IPS DF 6.9 (cell line): ENCODE data around the gene TREML4.

Experiments
- DNase-seq: peaks from one replicate; pipeline ENCODE4 v3.0.0-alpha.2; 2013; ENCODE audit warnings: low read depth, low spot score
- H3K27ac ChIP-seq: one replicate; pipeline ENCODE4 v1.5.1; 2013; ENCODE audit warnings: low read length, control low read depth
- H3K27me3 ChIP-seq: 2 replicates; pipeline ENCODE4 v1.6.1; 2013; ENCODE audit warnings: mild to moderate bottlenecking, low read length; ENCODE audit not compliant: control insufficient read depth, insufficient read depth
- H3K36me3 ChIP-seq: 2 replicates; pipeline ENCODE4 v1.6.1; 2013; ENCODE audit warnings: low read length; ENCODE audit not compliant: control insufficient read depth, insufficient read depth
- H3K4me1 ChIP-seq: 2 replicates; pipeline ENCODE4 v1.6.1; 2013; ENCODE audit warnings: low read length; ENCODE audit not compliant: control insufficient read depth, insufficient read depth
- H3K4me3 ChIP-seq: 2 replicates; pipeline ENCODE4 v1.5.1; 2013; ENCODE audit warnings: mild to moderate bottlenecking, low read length
- H3K9me3 ChIP-seq: 2 replicates; pipeline ENCODE4 v1.6.1; 2013; ENCODE audit warnings: low read length, inconsistent platforms; ENCODE audit not compliant: control insufficient read depth, insufficient read depth
- WGBS: extraction: QIAGEN DNeasy Blood & Tissue Kit; methylation state at CpG from one replicate; pipeline ENCODE4 v1.1.7; 2013; ENCODE audit warnings: mixed read lengths, missing lambda C conversion rate; ENCODE audit not compliant: insufficient read length, insufficient coverage; 5-methylcytosine and 5-hydroxymethylcytosine counted together

The TREML4 gene

GRCh38 chr6:41255110-41255509 lies 27.0 kb downstream of the TREML4 start:
- Histone ChIP-seq H3K36me3 (no peaks in the 10 kb centered on the region), H3K4me3 (no peak overlapping the region), H3K27ac (no peak overlapping the region), H3K9me3 (no peaks in the 10 kb centered on the region; the same call in none of the 2 replicates), H3K4me1 (no peaks in the 10 kb centered on the region), H3K27me3 (no peaks in the 10 kb centered on the region)
- DNase-seq: no peak

GRCh38 chr6:41255638-41256246 lies 27.6 kb downstream of the TREML4 start:
- Histone ChIP-seq H3K36me3 (no peaks in the 10 kb centered on the region), H3K9me3 (no peaks in the 10 kb centered on the region; the same call in none of the 2 replicates), H3K4me3 (no peak overlapping the region), H3K27me3 (no peaks in the 10 kb centered on the region), H3K4me1 (no peaks in the 10 kb centered on the region), H3K27ac (no peak overlapping the region)
- WGBS: no CpG with 5 or more reads among the region's 5 CpGs
- DNase-seq: no peak

GRCh38 chr6:41256383-41256782 lies 28.2 kb downstream of the TREML4 start:
- DNase-seq: no peak
- Histone ChIP-seq H3K27me3 (no peaks in the 10 kb centered on the region), H3K36me3 (no peaks in the 10 kb centered on the region), H3K4me1 (no peaks in the 10 kb centered on the region), H3K9me3 (no peaks in the 10 kb centered on the region; the same call in none of the 2 replicates), H3K27ac (no peak overlapping the region), H3K4me3 (no peak overlapping the region)
- WGBS: no CpG with 5 or more reads among the region's 1 CpG

- H3K4me1 ChIP-seq: no peaks in the 10 kb centered on the region
- no peak overlapping the region for H3K27ac ChIP-seq
- no peaks in the 10 kb centered on the region for H3K36me3 ChIP-seq
- no peaks in the 10 kb centered on the region; the same call in none of the 2 replicates for H3K9me3 ChIP-seq
- no peaks in the 10 kb centered on the region for H3K27me3 ChIP-seq
- no peak for DNase-seq
- no peak overlapping the region for H3K4me3 ChIP-seq
- no CpG with 5 or more reads among the region's 2 CpGs for WGBS
Observed at GRCh38 chr6:41257369-41258195, 29.4 kb downstream of the TREML4 start.

- Histone ChIP-seq H3K4me1 (no peaks in the 10 kb centered on the region), H3K4me3 (no peak overlapping the region), H3K27ac (no peak overlapping the region), H3K9me3 (no peaks in the 10 kb centered on the region; the same call in none of the 2 replicates), H3K27me3 (no peaks in the 10 kb centered on the region), H3K36me3 (no peaks in the 10 kb centered on the region)
- DNase-seq: no peak
- no CpG with 5 or more reads among the region's 1 CpG for WGBS
Observed at GRCh38 chr6:41258196-41258493, 30.0 kb downstream of the TREML4 start.

- DNase-seq: no peak
- Histone ChIP-seq H3K27me3 (no peaks in the 10 kb centered on the region), H3K4me1 (no peaks in the 10 kb centered on the region), H3K9me3 (no peaks in the 10 kb centered on the region; the same call in none of the 2 replicates), H3K36me3 (no peaks in the 10 kb centered on the region), H3K4me3 (no peak overlapping the region), H3K27ac (no peak overlapping the region)
- WGBS: no CpG with 5 or more reads among the region's 2 CpGs
Observed at GRCh38 chr6:41262401-41262800, 34.3 kb downstream of the TREML4 start.

GRCh38 chr6:41263267-41263666 lies 35.1 kb downstream of the TREML4 start:
- Histone ChIP-seq H3K36me3 (no peaks in the 10 kb centered on the region), H3K4me1 (no peaks in the 10 kb centered on the region)

GRCh38 chr6:41266541-41266940 lies 38.4 kb downstream of the TREML4 start:
- DNase-seq: no peak
- H3K4me1 ChIP-seq: no peaks in the 10 kb centered on the region
- H3K9me3 ChIP-seq: no peaks in the 10 kb centered on the region
- no peaks in the 10 kb centered on the region for H3K27me3 ChIP-seq
- no peak overlapping the region for H3K27ac ChIP-seq
- no peak overlapping the region for H3K4me3 ChIP-seq
- H3K36me3 ChIP-seq: no peaks in the 10 kb centered on the region

More at GRCh38 chr6:41263267-41263666, 35.1 kb downstream of the TREML4 start:
- no peak for DNase-seq
- H3K27me3 ChIP-seq: no peaks in the 10 kb centered on the region
- no CpG with 5 or more reads among the region's 1 CpG for WGBS
- H3K27ac ChIP-seq: no peak overlapping the region
- no peak overlapping the region for H3K4me3 ChIP-seq
- no peaks in the 10 kb centered on the region; the same call in none of the 2 replicates for H3K9me3 ChIP-seq

GRCh38 chr6:41268478-41268877 lies 40.3 kb downstream of the TREML4 start:
- H3K4me3 ChIP-seq: no peak overlapping the region
- H3K27ac ChIP-seq: no peak overlapping the region
- no peaks in the 10 kb centered on the region for H3K27me3 ChIP-seq
- no peak for DNase-seq
- H3K4me1 ChIP-seq: no peaks in the 10 kb centered on the region
- H3K36me3 ChIP-seq: no peaks in the 10 kb centered on the region
- no peaks in the 10 kb centered on the region for H3K9me3 ChIP-seq

GRCh38 chr6:41269166-41269565 lies 41.0 kb downstream of the TREML4 start:
- H3K4me3 ChIP-seq: no peak overlapping the region
- H3K27ac ChIP-seq: no peak overlapping the region
- H3K4me1 ChIP-seq: no peaks in the 10 kb centered on the region
- no CpG with 5 or more reads among the region's 2 CpGs for WGBS
- H3K36me3 ChIP-seq: no peaks in the 10 kb centered on the region
- H3K9me3 ChIP-seq: no peaks in the 10 kb centered on the region
- no peaks in the 10 kb centered on the region for H3K27me3 ChIP-seq
- DNase-seq: no peak

- H3K27me3 ChIP-seq: no peaks in the 10 kb centered on the region
- no peaks in the 10 kb centered on the region for H3K4me1 ChIP-seq
- H3K4me3 ChIP-seq: no peak overlapping the region
- no peaks in the 10 kb centered on the region for H3K9me3 ChIP-seq
- no peaks in the 10 kb centered on the region for H3K36me3 ChIP-seq
- H3K27ac ChIP-seq: no peak overlapping the region
- no CpG with 5 or more reads among the region's 4 CpGs for WGBS
- no peak for DNase-seq
Observed at GRCh38 chr6:41269716-41270115, 41.6 kb downstream of the TREML4 start.
